Right lung (tissue), 10 donors: Measurements from ENCODE around the gene GRPEL2. TPM values are rescaled to one million over a fixed set of nuclear protein-coding genes. Genes with fewer than 3 reads are reported as not detected.

Experiments
- DNase-seq, 2 donors: peaks; one replicate each; pipeline ENCODE4 v3.0.0-alpha.2; 2013
- long read RNA-seq, 8 donors: transcript quantifications; one replicate each; lab custom pipeline, GENCODE V29; 2026
- polyA plus RNA-seq, 5 donors: library from polyadenylated mRNA; unstranded; fragments of 120-200 nt; gene quantifications; one replicate each; pipeline versions ENCODE4 v1.2.1 to v1.2.3, GENCODE V29; 2013; ENCODE audit warnings: inconsistent platforms in 1 of 5, low replicate concordance in 1 of 5; ENCODE audit not compliant: insufficient read length in 5 of 5, insufficient read depth in 1 of 5

GRPEL2 gene
- polyA plus RNA-seq: 10 to 100 TPM; 14.8 to 30.8 (median 24.5) TPM
- long read RNA-seq, donor 1, full-length matches to known transcripts: 7 of 7 reads
- long read RNA-seq, donor 1, partial matches to known transcripts: 0 of 7 reads
- long read RNA-seq, donor 1, other reads (novel, unspliced or antisense): 0 of 7 reads
- long read RNA-seq, donor 2: 0 reads
- long read RNA-seq, donor 3, full-length matches to known transcripts: 5 of 5 reads
- long read RNA-seq, donor 3, partial matches to known transcripts: 0 of 5 reads
- long read RNA-seq, donor 3, other reads (novel, unspliced or antisense): 0 of 5 reads
- long read RNA-seq, donor 4, full-length matches to known transcripts: 1 of 1 reads
- long read RNA-seq, donor 4, partial matches to known transcripts: 0 of 1 reads
- long read RNA-seq, donor 4, other reads (novel, unspliced or antisense): 0 of 1 reads
- long read RNA-seq, donor 5, full-length matches to known transcripts: 6 of 6 reads
- long read RNA-seq, donor 5, partial matches to known transcripts: 0 of 6 reads
- long read RNA-seq, donor 5, other reads (novel, unspliced or antisense): 0 of 6 reads
- long read RNA-seq, donor 6, full-length matches to known transcripts: 9 of 9 reads
- long read RNA-seq, donor 6, partial matches to known transcripts: 0 of 9 reads
- long read RNA-seq, donor 6, other reads (novel, unspliced or antisense): 0 of 9 reads
- long read RNA-seq, donor 7, full-length matches to known transcripts: 2 of 2 reads
- long read RNA-seq, donor 7, partial matches to known transcripts: 0 of 2 reads
- long read RNA-seq, donor 7, other reads (novel, unspliced or antisense): 0 of 2 reads
- long read RNA-seq, donor 8: 0 reads

GRCh38 chr5:149345147-149345891 lies at the start of gene GRPEL2:
TSS of gene GRPEL2 (plus strand) at chr5:149345499. CDS start at chr5:149345540, 41 bp downstream.
- peak; percentile 94 to 95 for DNase-seq

GRCh38 chr5:149297340-149298025 lies 47.8 kb upstream of the GRPEL2 start:
- no peak for DNase-seq

GRCh38 chr5:149298163-149298562 lies 47.1 kb upstream of the GRPEL2 start:
- no peak for DNase-seq

GRCh38 chr5:149298842-149299404 lies 46.4 kb upstream of the GRPEL2 start:
- DNase-seq: peak; percentile 20 to 29

- DNase-seq: no peak
Observed at GRCh38 chr5:149299451-149300054, 45.7 kb upstream of the GRPEL2 start.

- no peak for DNase-seq
Observed at GRCh38 chr5:149300441-149300840, 44.9 kb upstream of the GRPEL2 start.

- DNase-seq: no peak
Observed at GRCh38 chr5:149301049-149301743, 44.1 kb upstream of the GRPEL2 start.

- no peak for DNase-seq
Observed at GRCh38 chr5:149301744-149302380, 43.4 kb upstream of the GRPEL2 start.

GRCh38 chr5:149302641-149303040 lies 42.7 kb upstream of the GRPEL2 start:
- DNase-seq: no peak

GRCh38 chr5:149303210-149303609 lies 42.1 kb upstream of the GRPEL2 start:
- DNase-seq: no peak

GRCh38 chr5:149304195-149305078 lies 40.9 kb upstream of the GRPEL2 start:
- DNase-seq: no peak

GRCh38 chr5:149309354-149309753 lies 35.9 kb upstream of the GRPEL2 start:
- DNase-seq: no peak

- no peak for DNase-seq
Observed at GRCh38 chr5:149310488-149310887, 34.8 kb upstream of the GRPEL2 start.

GRCh38 chr5:149310947-149311658 lies 34.2 kb upstream of the GRPEL2 start:
- DNase-seq: no peak

GRCh38 chr5:149313151-149313841 lies 32.0 kb upstream of the GRPEL2 start:
- no peak for DNase-seq

GRCh38 chr5:149314571-149315111 lies 30.7 kb upstream of the GRPEL2 start:
- no peak for DNase-seq

- no peak for DNase-seq
Observed at GRCh38 chr5:149315753-149316152, 29.5 kb upstream of the GRPEL2 start.
